HEK293T (cell line): ENCODE measurements around the gene DSCAM.

Experiments
- CTCF ChIA-PET: fragments of 350-600 bp; formaldehyde crosslinking; extraction: SDS; loops from one replicate; lab custom pipeline; 2021; ENCODE audit warnings: antibody characterized with exemption, inconsistent platforms; lab: Yijun Ruan, JAX
- POLR2A ChIA-PET: fragments of 350-600 bp; formaldehyde crosslinking; extraction: SDS; loops from one replicate; lab custom pipeline; 2020; ENCODE audit warnings: antibody characterized with exemption, inconsistent platforms; lab: Yijun Ruan, JAX
- DNase-seq: peaks from one replicate; pipeline ENCODE4 v3.0.0; 2012; ENCODE audit warnings: mixed read lengths; ENCODE audit errors: extremely low spot score
- ARNT ChIP-seq: fragments of 450-650 bp; IDR thresholded peaks from 2 replicates; pipeline ENCODE4 v1.6.1; 2017; ENCODE audit warnings: mild to moderate bottlenecking
- BHLHE40 ChIP-seq: fragments of 450-650 bp; IDR thresholded peaks from 2 replicates; pipeline ENCODE4 v1.6.1; 2016; ENCODE audit warnings: mild to moderate bottlenecking, moderate library complexity, borderline replicate concordance
- CTBP1 ChIP-seq: fragments of 450-650 bp; IDR thresholded peaks from 2 replicates; pipeline ENCODE4 v1.6.1; 2016; ENCODE audit warnings: borderline replicate concordance
- ELF4 ChIP-seq: fragments of 450-650 bp; IDR thresholded peaks from 2 replicates; pipeline ENCODE4 v1.6.1; 2017; ENCODE audit warnings: antibody characterized with exemption
- FOXA1 ChIP-seq: fragments of 450-650 bp; IDR thresholded peaks from 2 replicates; pipeline ENCODE4 v1.6.1; 2016; ENCODE audit warnings: mild to moderate bottlenecking
- FOXK2 ChIP-seq: fragments of 450-650 bp; IDR thresholded peaks from 2 replicates; pipeline ENCODE4 v1.6.1; 2016; ENCODE audit warnings: mild to moderate bottlenecking
- FOXM1 ChIP-seq: fragments of 450-650 bp; IDR thresholded peaks from 2 replicates; pipeline ENCODE4 v1.6.1; 2017; ENCODE audit warnings: mild to moderate bottlenecking, borderline replicate concordance
- HDGF ChIP-seq: fragments of 450-650 bp; IDR thresholded peaks from 2 replicates; pipeline ENCODE4 v1.6.1; 2017; ENCODE audit warnings: antibody characterized with exemption, borderline replicate concordance
- L3MBTL2 ChIP-seq: fragments of 450-650 bp; conservative IDR thresholded peaks from 2 replicates; pipeline ENCODE4 v1.6.1; 2016; ENCODE audit warnings: mild to moderate bottlenecking
- LEF1 ChIP-seq: fragments of 450-650 bp; IDR thresholded peaks from 2 replicates; pipeline ENCODE4 v1.6.1; 2017; ENCODE audit warnings: mild to moderate bottlenecking, borderline replicate concordance
- NFRKB ChIP-seq: fragments of 450-650 bp; IDR thresholded peaks from 2 replicates; pipeline ENCODE4 v1.6.1; 2016; ENCODE audit warnings: mild to moderate bottlenecking, moderate library complexity
- SP1 ChIP-seq: fragments of 450-650 bp; IDR thresholded peaks from 2 replicates; pipeline ENCODE4 v1.6.1; 2017
- SUZ12 ChIP-seq: fragments of 450-650 bp; IDR thresholded peaks from 2 replicates; pipeline ENCODE4 v1.6.1; 2016; ENCODE audit warnings: mild to moderate bottlenecking
- TARDBP ChIP-seq: fragments of 450-650 bp; IDR thresholded peaks from 2 replicates; pipeline ENCODE4 v1.6.1; 2016
- ZNF384 ChIP-seq: fragments of 450-650 bp; IDR thresholded peaks from 2 replicates; pipeline ENCODE4 v1.6.1; 2016
- TF ChIP-seq, protein P1 (sequence below): fragments of 450-650 bp; IDR thresholded peaks from 2 replicates; pipeline ENCODE4 v1.6.1; 2016

DSCAM gene

DNA sequence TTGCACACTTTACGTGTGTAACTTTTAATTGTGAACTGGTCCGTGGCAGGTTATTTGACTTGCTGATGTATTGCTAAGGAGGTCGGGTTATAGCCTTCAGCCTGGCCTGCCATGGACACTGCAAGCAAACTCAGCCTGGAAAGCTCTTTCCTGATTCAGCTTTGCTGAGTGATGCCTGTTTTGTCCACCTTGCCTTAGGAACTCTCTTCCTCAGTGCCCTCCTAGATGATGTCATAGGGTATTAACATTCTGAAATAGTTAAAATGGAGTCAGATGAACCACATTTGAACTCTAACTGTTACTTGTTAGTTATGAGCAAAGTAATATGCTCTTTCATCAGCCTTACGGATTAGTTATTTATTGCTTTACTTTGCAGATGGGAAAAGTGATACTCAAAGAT lies 533.7 kb downstream of the DSCAM start:
- POLR2A ChIA-PET = no interaction called here
- CTCF ChIA-PET = no interaction called here
- TF ChIP-seq FOXM1 (no peak), BHLHE40 (no peak), CTBP1 (no peak), ZNF384 (no peak), SP1 (no peak), FOXA1 (no peak), FOXK2 (no peak), NFRKB (no peak), ELF4 (no peak), HDGF (no peak), LEF1 (no peak), ARNT (no peak), SUZ12 (no peak)
- TF ChIP-seq, protein P1, sequence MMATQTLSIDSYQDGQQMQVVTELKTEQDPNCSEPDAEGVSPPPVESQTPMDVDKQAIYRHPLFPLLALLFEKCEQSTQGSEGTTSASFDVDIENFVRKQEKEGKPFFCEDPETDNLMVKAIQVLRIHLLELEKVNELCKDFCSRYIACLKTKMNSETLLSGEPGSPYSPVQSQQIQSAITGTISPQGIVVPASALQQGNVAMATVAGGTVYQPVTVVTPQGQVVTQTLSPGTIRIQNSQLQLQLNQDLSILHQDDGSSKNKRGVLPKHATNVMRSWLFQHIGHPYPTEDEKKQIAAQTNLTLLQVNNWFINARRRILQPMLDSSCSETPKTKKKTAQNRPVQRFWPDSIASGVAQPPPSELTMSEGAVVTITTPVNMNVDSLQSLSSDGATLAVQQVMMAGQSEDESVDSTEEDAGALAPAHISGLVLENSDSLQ = no peak
- DNase-seq = no peak

DNA sequence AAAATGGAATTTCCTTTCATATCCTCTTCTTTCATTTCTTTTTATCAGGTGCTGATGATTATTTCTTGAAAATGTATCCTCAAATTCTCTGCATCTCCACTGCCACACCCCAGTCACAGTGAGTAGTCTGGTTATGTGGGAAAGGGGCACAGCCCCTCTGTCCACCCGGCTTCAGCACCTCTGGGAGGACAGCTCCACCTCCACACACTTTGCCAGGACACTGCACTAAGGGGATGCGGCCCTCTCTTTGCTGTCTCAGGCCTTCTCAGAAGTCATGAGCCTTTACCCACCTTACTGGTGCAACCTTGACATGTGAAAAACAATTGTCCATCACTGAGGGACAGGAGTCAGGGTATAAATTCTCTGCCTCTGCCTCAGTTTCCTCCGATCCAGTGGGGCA lies 546.7 kb downstream of the DSCAM start:
- DNase-seq = no peak
- ChIA-PET POLR2A (no interaction called here), CTCF (no interaction called here)
- no peak for TF ChIP-seq FOXA1
- TF ChIP-seq ZNF384 = no peak
- TF ChIP-seq NFRKB = no peak
- TF ChIP-seq BHLHE40 = no peak
- TF ChIP-seq TARDBP = no peak
- TF ChIP-seq FOXK2 = no peak
- TF ChIP-seq CTBP1 = no peak
- TF ChIP-seq L3MBTL2 = no peak
- TF ChIP-seq, protein P1 = no peak
- TF ChIP-seq SP1 = no peak
- no peak for TF ChIP-seq FOXM1
- no peak for TF ChIP-seq LEF1
- no peak for TF ChIP-seq ELF4
- TF ChIP-seq HDGF = no peak
- TF ChIP-seq SUZ12 = no peak

- DNase-seq = no peak
- POLR2A ChIA-PET = no interaction called here
- TF ChIP-seq ZNF384 = no peak
- no peak for TF ChIP-seq FOXM1
- TF ChIP-seq L3MBTL2 = no peak
- no peak for TF ChIP-seq TARDBP
- TF ChIP-seq FOXK2 = no peak
- TF ChIP-seq SUZ12 = no peak
- TF ChIP-seq FOXA1 = no peak
- no peak for TF ChIP-seq ARNT
- TF ChIP-seq LEF1 = no peak
- no peak for TF ChIP-seq ELF4
- no peak for TF ChIP-seq SP1
- TF ChIP-seq NFRKB = no peak
- TF ChIP-seq BHLHE40 = no peak
- TF ChIP-seq, protein P1 = no peak
- no peak for TF ChIP-seq CTBP1
- no peak for TF ChIP-seq HDGF
- CTCF ChIA-PET = no interaction called here
These were observed 547.5 kb downstream of the DSCAM start for GRCh38 chr21:40299451-40299850.

DNA sequence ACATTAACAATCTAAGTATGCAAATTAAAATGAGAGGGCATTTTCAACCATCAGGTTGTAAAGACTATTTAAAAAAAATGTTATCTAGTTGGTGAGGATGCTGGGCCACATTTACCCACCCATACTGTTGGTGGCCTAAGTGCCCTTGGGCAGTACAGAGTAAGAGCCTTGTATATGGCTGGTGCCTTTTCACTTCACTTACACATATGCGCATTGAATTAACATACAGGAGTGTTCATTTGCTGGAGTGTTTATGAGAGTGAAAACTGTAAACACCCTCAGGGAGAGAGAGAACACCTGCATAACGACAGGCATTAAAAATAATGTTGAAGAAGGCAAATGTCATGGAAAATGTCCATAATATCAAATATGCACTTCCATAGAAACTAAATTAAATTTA lies 552.6 kb downstream of the DSCAM start:
- no peak for DNase-seq
- ChIA-PET CTCF (no interaction called here), POLR2A (no interaction called here)
- TF ChIP-seq ELF4 = no peak
- TF ChIP-seq FOXK2 = no peak
- no peak for TF ChIP-seq FOXA1
- no peak for TF ChIP-seq TARDBP
- no peak for TF ChIP-seq LEF1
- TF ChIP-seq, protein P1 = no peak
- no peak for TF ChIP-seq FOXM1
- no peak for TF ChIP-seq CTBP1
- no peak for TF ChIP-seq SUZ12
- TF ChIP-seq BHLHE40 = no peak
- no peak for TF ChIP-seq ARNT
- no peak for TF ChIP-seq L3MBTL2
- TF ChIP-seq HDGF = no peak
- TF ChIP-seq ZNF384 = no peak
- no peak for TF ChIP-seq SP1
- no peak for TF ChIP-seq NFRKB

DNA sequence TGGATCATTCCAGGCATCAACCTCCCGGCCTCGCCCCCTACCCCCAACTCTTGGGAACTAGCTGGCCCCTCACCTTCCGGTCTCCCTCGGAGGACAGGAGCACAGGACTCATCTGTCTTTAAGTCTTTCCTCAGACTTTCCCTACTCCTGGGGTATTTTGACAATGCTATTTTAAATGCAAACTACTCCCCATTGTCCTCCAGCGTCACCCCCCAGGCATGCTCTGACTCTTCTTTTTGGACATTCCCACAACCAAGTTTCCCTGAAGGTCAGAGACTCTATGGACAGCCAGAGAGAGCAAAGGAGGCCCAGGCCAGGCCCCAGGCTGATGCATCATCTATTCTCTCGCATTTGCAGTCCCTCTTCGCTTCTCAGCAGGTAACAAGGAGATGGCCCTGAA lies 555.4 kb downstream of the DSCAM start:
- no peak for DNase-seq
- ChIA-PET CTCF (no interaction called here), POLR2A (no interaction called here)
- TF ChIP-seq BHLHE40 (no peak), FOXM1 (no peak), FOXK2 (no peak), L3MBTL2 (no peak), FOXA1 (no peak), TARDBP (no peak), ELF4 (no peak), SP1 (no peak), HDGF (no peak), SUZ12 (no peak), ARNT (no peak), NFRKB (no peak), LEF1 (no peak), CTBP1 (no peak), ZNF384 (no peak)
- TF ChIP-seq, protein P1 = no peak
